Activated naive CD4-positive, alpha-beta T cell treated with anti-CD3 and anti-CD28 coated beads, Interleukin-2, amount 10 ng/mL, durations not matched to agents 7 days and 5 days (primary cell): ENCODE data around the gene FAM222A.

Source experiments
- CTCF ChIA-PET: fragments of 350-600 bp; sonication (Branson Sonifier 250); formaldehyde crosslinking; loops from one replicate; lab custom pipeline; 2021; ENCODE audit warnings: antibody characterized with exemption; lab: Charles Lee
- DNase-seq: peaks from one replicate; pipeline ENCODE4 v3.0.0-alpha.2; 2020
- H3K27ac Mint-ChIP-seq: one replicate; pipeline ENCODE4 v1.8.0; 2021; ENCODE audit warnings: mild to moderate bottlenecking, moderate library complexity, mixed read lengths
- H3K27me3 Mint-ChIP-seq: one replicate; pipeline ENCODE4 v1.8.0; 2021; ENCODE audit warnings: mild to moderate bottlenecking, mixed read lengths
- H3K36me3 Mint-ChIP-seq: one replicate; pipeline ENCODE4 v1.8.0; 2021; ENCODE audit warnings: mixed read lengths
- H3K4me1 Mint-ChIP-seq: one replicate; pipeline ENCODE4 v1.8.0; 2021; ENCODE audit warnings: mixed read lengths
- H3K4me3 Mint-ChIP-seq: one replicate; pipeline ENCODE4 v1.8.0; 2021; ENCODE audit warnings: mild to moderate bottlenecking, moderate library complexity, mixed read lengths
- H3K9me3 Mint-ChIP-seq: one replicate; pipeline ENCODE4 v1.8.0; 2021; ENCODE audit warnings: mixed read lengths

Gene FAM222A

GRCh38 chr12:109738209-109738608 lies 24.6 kb downstream of the FAM222A start:
- no peak overlapping the region for H3K4me3 Mint-ChIP-seq
- no peaks in the 10 kb centered on the region for H3K36me3 Mint-ChIP-seq
- no peak overlapping the region for H3K27ac Mint-ChIP-seq

GRCh38 chr12:109738878-109739665 lies 25.4 kb downstream of the FAM222A start:
- CTCF ChIA-PET, result interaction anchor here (0.5 kb wide), 1 partner anchor 190 kb away, joined by 3 read pairs; no protein-coding TSS in a partner anchor

More at GRCh38 chr12:109738209-109738608, 24.6 kb downstream of the FAM222A start:
- CTCF ChIA-PET, result no interaction called here
- peaks cover 57% of the 10 kb centered on the region for H3K27me3 Mint-ChIP-seq
- no peak for DNase-seq
- no peaks in the 10 kb centered on the region for H3K9me3 Mint-ChIP-seq
- H3K4me1 Mint-ChIP-seq, result no peaks in the 10 kb centered on the region

GRCh38 chr12:109739747-109740693 lies 26.4 kb downstream of the FAM222A start:
- H3K36me3 Mint-ChIP-seq, result no peaks in the 10 kb centered on the region
- H3K4me1 Mint-ChIP-seq, result no peaks in the 10 kb centered on the region
- no peak overlapping the region for H3K4me3 Mint-ChIP-seq
- peak; percentile 20 for DNase-seq
- peaks cover 41% of the 10 kb centered on the region for H3K27me3 Mint-ChIP-seq
- no peaks in the 10 kb centered on the region for H3K9me3 Mint-ChIP-seq
- CTCF ChIA-PET, result interaction anchor here (0.6 kb wide), 1 partner anchor 60 kb away, joined by 3 read pairs; no protein-coding TSS in a partner anchor
- H3K27ac Mint-ChIP-seq, result no peak overlapping the region

More at GRCh38 chr12:109738878-109739665, 25.4 kb downstream of the FAM222A start:
- Mint-ChIP-seq H3K36me3 (no peaks in the 10 kb centered on the region), H3K27me3 (peaks cover 51% of the 10 kb centered on the region), H3K4me1 (no peaks in the 10 kb centered on the region), H3K27ac (no peak overlapping the region), H3K9me3 (no peaks in the 10 kb centered on the region), H3K4me3 (no peak overlapping the region)
- DNase-seq, result peak; percentile 5

- Mint-ChIP-seq H3K27ac (no peak overlapping the region), H3K36me3 (no peaks in the 10 kb centered on the region), H3K4me3 (no peak overlapping the region), H3K4me1 (no peaks in the 10 kb centered on the region), H3K27me3 (peaks cover 34% of the 10 kb centered on the region), H3K9me3 (no peaks in the 10 kb centered on the region)
- peak; percentile 18 for DNase-seq
- CTCF ChIA-PET, result no interaction called here
These were observed 27.1 kb downstream of the FAM222A start for GRCh38 chr12:109740694-109741245.

- Mint-ChIP-seq H3K9me3 (no peaks in the 10 kb centered on the region), H3K4me1 (no peaks in the 10 kb centered on the region), H3K4me3 (no peak overlapping the region), H3K36me3 (no peaks in the 10 kb centered on the region), H3K27ac (no peak overlapping the region), H3K27me3 (peaks cover 28% of the 10 kb centered on the region)
- CTCF ChIA-PET, result no interaction called here
- DNase-seq, result peak; percentile 5
These were observed 27.8 kb downstream of the FAM222A start for GRCh38 chr12:109741286-109741969.

- Mint-ChIP-seq H3K9me3 (no peaks in the 10 kb centered on the region), H3K4me1 (no peaks in the 10 kb centered on the region)
- CTCF ChIA-PET, result no interaction called here
These were observed 28.5 kb downstream of the FAM222A start for GRCh38 chr12:109741970-109742703.

GRCh38 chr12:109743076-109743910 lies 29.7 kb downstream of the FAM222A start:
- H3K27me3 Mint-ChIP-seq, result peaks cover 17% of the 10 kb centered on the region
- DNase-seq, result peak; percentile 11
- H3K4me1 Mint-ChIP-seq, result no peaks in the 10 kb centered on the region
- H3K4me3 Mint-ChIP-seq, result no peak overlapping the region
- H3K36me3 Mint-ChIP-seq, result no peaks in the 10 kb centered on the region
- no peaks in the 10 kb centered on the region for H3K9me3 Mint-ChIP-seq
- H3K27ac Mint-ChIP-seq, result no peak overlapping the region
- CTCF ChIA-PET, result no interaction called here

More at GRCh38 chr12:109741970-109742703, 28.5 kb downstream of the FAM222A start:
- no peak for DNase-seq
- Mint-ChIP-seq H3K4me3 (no peak overlapping the region), H3K27ac (no peak overlapping the region), H3K36me3 (no peaks in the 10 kb centered on the region), H3K27me3 (peaks cover 24% of the 10 kb centered on the region)

GRCh38 chr12:109744026-109744425 lies 30.4 kb downstream of the FAM222A start:
- peak; percentile 18 for DNase-seq
- H3K27ac Mint-ChIP-seq, result no peak overlapping the region
- H3K4me3 Mint-ChIP-seq, result no peak overlapping the region
- CTCF ChIA-PET, result no interaction called here
- no peaks in the 10 kb centered on the region for H3K9me3 Mint-ChIP-seq
- H3K27me3 Mint-ChIP-seq, result peaks cover 13% of the 10 kb centered on the region
- H3K36me3 Mint-ChIP-seq, result no peaks in the 10 kb centered on the region
- H3K4me1 Mint-ChIP-seq, result no peaks in the 10 kb centered on the region

- CTCF ChIA-PET, result no interaction called here
- DNase-seq, result peak; percentile 7
- Mint-ChIP-seq H3K27ac (no peak overlapping the region), H3K27me3 (peaks cover 5% of the 10 kb centered on the region), H3K4me1 (no peaks in the 10 kb centered on the region), H3K9me3 (no peaks in the 10 kb centered on the region), H3K36me3 (no peaks in the 10 kb centered on the region), H3K4me3 (no peak overlapping the region)
These were observed 31.6 kb downstream of the FAM222A start for GRCh38 chr12:109744986-109745942.

GRCh38 chr12:109752117-109753053 lies 38.8 kb downstream of the FAM222A start:
- H3K9me3 Mint-ChIP-seq, result peaks cover 8% of the 10 kb centered on the region
- no peaks in the 10 kb centered on the region for H3K36me3 Mint-ChIP-seq
- no peak for DNase-seq
- peaks cover 4% of the 10 kb centered on the region for H3K27me3 Mint-ChIP-seq
- CTCF ChIA-PET, result interaction anchor here (0.5 to 1.0 kb wide), 2 partner anchors 40 to 54 kb away, joined by 3 read pairs; no protein-coding TSS in a partner anchor
- no peak overlapping the region for H3K27ac Mint-ChIP-seq
- no peaks in the 10 kb centered on the region for H3K4me1 Mint-ChIP-seq
- no peak overlapping the region for H3K4me3 Mint-ChIP-seq

- CTCF ChIA-PET, result interaction anchor here (1.0 kb wide), 1 partner anchor 40 kb away, joined by 3 read pairs; no protein-coding TSS in a partner anchor
- H3K4me1 Mint-ChIP-seq, result no peaks in the 10 kb centered on the region
These were observed 39.4 kb downstream of the FAM222A start for GRCh38 chr12:109753054-109753401.

More at GRCh38 chr12:109753054-109753401, 39.4 kb downstream of the FAM222A start:
- DNase-seq, result peak; percentile 8
- H3K27me3 Mint-ChIP-seq, result peaks cover 4% of the 10 kb centered on the region
- H3K27ac Mint-ChIP-seq, result no peak overlapping the region
- peaks cover 8% of the 10 kb centered on the region for H3K9me3 Mint-ChIP-seq
- H3K36me3 Mint-ChIP-seq, result no peaks in the 10 kb centered on the region
- no peak overlapping the region for H3K4me3 Mint-ChIP-seq
